ENCODE data around the gene HERC2.

DNA sequence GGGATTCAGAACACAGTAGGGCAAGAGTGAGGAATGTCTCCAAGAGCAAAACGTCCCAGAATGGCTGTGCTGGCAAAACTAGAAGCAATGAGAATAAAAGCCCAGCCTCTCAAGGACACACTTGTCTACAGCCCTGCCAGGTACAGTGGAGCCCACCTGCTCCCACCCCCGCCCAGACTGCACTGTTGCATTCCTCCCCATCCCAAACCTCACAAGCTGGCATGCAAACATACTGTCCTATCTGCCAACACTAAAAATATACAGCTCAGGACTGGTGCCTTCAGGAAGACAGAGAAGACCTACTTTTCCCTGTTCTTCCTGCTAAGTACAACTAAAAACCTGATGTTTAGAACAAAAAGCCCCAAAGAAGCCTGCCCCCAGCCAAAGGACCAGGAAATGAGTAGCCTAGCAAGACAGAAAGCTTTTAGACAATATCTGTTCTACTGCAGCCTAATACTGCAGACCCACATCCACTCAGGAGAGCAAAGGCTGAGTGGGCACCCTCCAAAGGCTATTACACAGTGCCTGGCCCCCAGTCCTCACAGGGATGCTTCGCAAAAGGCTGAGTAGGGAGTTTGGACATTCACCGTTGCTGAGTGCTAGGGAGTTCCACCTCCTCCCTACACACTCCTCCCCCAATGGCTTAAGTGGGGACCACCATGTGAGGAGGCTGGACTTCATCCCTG, 236.3 kb downstream of the HERC2 start:
- TF ChIP-seq, protein P1, sequence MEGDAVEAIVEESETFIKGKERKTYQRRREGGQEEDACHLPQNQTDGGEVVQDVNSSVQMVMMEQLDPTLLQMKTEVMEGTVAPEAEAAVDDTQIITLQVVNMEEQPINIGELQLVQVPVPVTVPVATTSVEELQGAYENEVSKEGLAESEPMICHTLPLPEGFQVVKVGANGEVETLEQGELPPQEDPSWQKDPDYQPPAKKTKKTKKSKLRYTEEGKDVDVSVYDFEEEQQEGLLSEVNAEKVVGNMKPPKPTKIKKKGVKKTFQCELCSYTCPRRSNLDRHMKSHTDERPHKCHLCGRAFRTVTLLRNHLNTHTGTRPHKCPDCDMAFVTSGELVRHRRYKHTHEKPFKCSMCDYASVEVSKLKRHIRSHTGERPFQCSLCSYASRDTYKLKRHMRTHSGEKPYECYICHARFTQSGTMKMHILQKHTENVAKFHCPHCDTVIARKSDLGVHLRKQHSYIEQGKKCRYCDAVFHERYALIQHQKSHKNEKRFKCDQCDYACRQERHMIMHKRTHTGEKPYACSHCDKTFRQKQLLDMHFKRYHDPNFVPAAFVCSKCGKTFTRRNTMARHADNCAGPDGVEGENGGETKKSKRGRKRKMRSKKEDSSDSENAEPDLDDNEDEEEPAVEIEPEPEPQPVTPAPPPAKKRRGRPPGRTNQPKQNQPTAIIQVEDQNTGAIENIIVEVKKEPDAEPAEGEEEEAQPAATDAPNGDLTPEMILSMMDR (IDR thresholded peaks at IDR 0.05), result no peak
- TF ChIP-seq POLR2A (IDR thresholded peaks at IDR 0.05), result no peak

All from uterus (tissue), 2 donors.